Osteoblast (primary cell): ENCODE data around the gene KRT73. TPM values are rescaled to one million over a fixed set of nuclear protein-coding genes. Genes with fewer than 3 reads are reported as not detected.

ENCODE experiments used
- DNase-seq: peaks from one replicate; pipeline ENCODE4 v3.0.0; 2011; ENCODE audit warnings: low spot score, mixed read lengths; ENCODE audit not compliant: insufficient read length; ENCODE audit errors: missing footprints
- H2AFZ ChIP-seq: 2 replicates; pipeline ENCODE4 v1.6.0; 2011; ENCODE audit warnings: mild to moderate bottlenecking, low read length
- H3K27ac ChIP-seq: 2 replicates; pipeline ENCODE4 v1.5.1; 2011; ENCODE audit warnings: mild to moderate bottlenecking, low read depth, low read length, moderate library complexity
- H3K27me3 ChIP-seq: 2 replicates; pipeline ENCODE4 v1.6.0; 2012; ENCODE audit warnings: mild to moderate bottlenecking, control low read depth, inconsistent platforms, low read length, moderate library complexity; ENCODE audit not compliant: insufficient read depth
- H3K36me3 ChIP-seq: 2 replicates; pipeline ENCODE4 v1.5.1; 2011; ENCODE audit warnings: mild to moderate bottlenecking, low read length, control low read depth, moderate library complexity; ENCODE audit not compliant: insufficient read depth
- H3K4me1 ChIP-seq: 2 replicates; pipeline ENCODE4 v1.5.1; 2011; ENCODE audit warnings: mild to moderate bottlenecking, low read length, control low read depth, moderate library complexity; ENCODE audit not compliant: insufficient read depth
- H3K4me2 ChIP-seq: 2 replicates; pipeline ENCODE4 v1.6.0; 2011; ENCODE audit warnings: mild to moderate bottlenecking, low read length; ENCODE audit not compliant: insufficient read depth
- H3K4me3 ChIP-seq: fragments of 200-600 bp; sonication (generic); 3 replicates; pipeline ENCODE4 v1.5.1; 2012; ENCODE audit warnings: mild to moderate bottlenecking, low read length, inconsistent platforms; ENCODE audit not compliant: insufficient read depth
- H3K79me2 ChIP-seq: 2 replicates; pipeline ENCODE4 v1.6.0; 2012; ENCODE audit warnings: mild to moderate bottlenecking, low read length, control low read depth, inconsistent platforms; ENCODE audit not compliant: insufficient read depth
- H3K9me3 ChIP-seq: 2 replicates; pipeline ENCODE4 v1.5.1; 2011; ENCODE audit warnings: low read depth, low read length, control low read depth
- H4K20me1 ChIP-seq: 2 replicates; pipeline ENCODE4 v1.6.0; 2012; ENCODE audit warnings: mild to moderate bottlenecking, low read length, control low read depth; ENCODE audit not compliant: insufficient read depth
- CTCF ChIP-seq: IDR thresholded peaks from 2 replicates; pipeline ENCODE4 v1.5.1; 2011; ENCODE audit warnings: mild to moderate bottlenecking, low read depth, low read length, moderate library complexity; ENCODE audit errors: extremely low read depth
- total RNA-seq: library from RNA; depleted of rRNA; stranded (reverse); fragments of >200 nt; gene quantifications from 2 replicates; pipeline ENCODE4 v1.2.3, GENCODE V29; 2012

KRT73 gene
- total RNA-seq, 1 donor, result not detected

GRCh38 chr12:52581481-52581880 is 36.9 kb downstream of the KRT73 start:
- Histone ChIP-seq H3K27me3 (peaks cover 32% of the 10 kb centered on the region), H3K36me3 (no peaks in the 10 kb centered on the region), H2AFZ (no peak overlapping the region), H3K27ac (no peak overlapping the region), H3K9me3 (no peaks in the 10 kb centered on the region), H4K20me1 (no peaks in the 10 kb centered on the region), H3K4me3 (no peak overlapping the region), H3K4me1 (no peaks in the 10 kb centered on the region), H3K79me2 (no peaks in the 10 kb centered on the region), H3K4me2 (no peak overlapping the region)
- TF ChIP-seq CTCF, result no peak
- DNase-seq, result no peak

- peaks cover 28% of the 10 kb centered on the region for H3K27me3 ChIP-seq
- H4K20me1 ChIP-seq, result no peaks in the 10 kb centered on the region
- H3K27ac ChIP-seq, result no peak overlapping the region
- no peak overlapping the region for H2AFZ ChIP-seq
- H3K79me2 ChIP-seq, result no peaks in the 10 kb centered on the region
- no peak overlapping the region for H3K4me3 ChIP-seq
- H3K4me1 ChIP-seq, result no peaks in the 10 kb centered on the region
- H3K4me2 ChIP-seq, result no peak overlapping the region
- no peaks in the 10 kb centered on the region for H3K9me3 ChIP-seq
- H3K36me3 ChIP-seq, result no peaks in the 10 kb centered on the region
- DNase-seq, result no peak
- no peak for TF ChIP-seq CTCF
These were observed 37.3 kb downstream of the KRT73 start for GRCh38 chr12:52581066-52581465.

- no peaks in the 10 kb centered on the region for H3K36me3 ChIP-seq
- H3K27ac ChIP-seq, result no peak overlapping the region
- no peaks in the 10 kb centered on the region for H3K4me1 ChIP-seq
- DNase-seq, result no peak
- TF ChIP-seq CTCF, result no peak
- H4K20me1 ChIP-seq, result no peaks in the 10 kb centered on the region
- H3K79me2 ChIP-seq, result no peaks in the 10 kb centered on the region
- H2AFZ ChIP-seq, result no peak overlapping the region
- no peak overlapping the region for H3K4me2 ChIP-seq
- no peaks in the 10 kb centered on the region for H3K9me3 ChIP-seq
- no peak overlapping the region for H3K4me3 ChIP-seq
- H3K27me3 ChIP-seq, result peaks cover 34% of the 10 kb centered on the region
These were observed 37.9 kb downstream of the KRT73 start for GRCh38 chr12:52580496-52580895.

DNA sequence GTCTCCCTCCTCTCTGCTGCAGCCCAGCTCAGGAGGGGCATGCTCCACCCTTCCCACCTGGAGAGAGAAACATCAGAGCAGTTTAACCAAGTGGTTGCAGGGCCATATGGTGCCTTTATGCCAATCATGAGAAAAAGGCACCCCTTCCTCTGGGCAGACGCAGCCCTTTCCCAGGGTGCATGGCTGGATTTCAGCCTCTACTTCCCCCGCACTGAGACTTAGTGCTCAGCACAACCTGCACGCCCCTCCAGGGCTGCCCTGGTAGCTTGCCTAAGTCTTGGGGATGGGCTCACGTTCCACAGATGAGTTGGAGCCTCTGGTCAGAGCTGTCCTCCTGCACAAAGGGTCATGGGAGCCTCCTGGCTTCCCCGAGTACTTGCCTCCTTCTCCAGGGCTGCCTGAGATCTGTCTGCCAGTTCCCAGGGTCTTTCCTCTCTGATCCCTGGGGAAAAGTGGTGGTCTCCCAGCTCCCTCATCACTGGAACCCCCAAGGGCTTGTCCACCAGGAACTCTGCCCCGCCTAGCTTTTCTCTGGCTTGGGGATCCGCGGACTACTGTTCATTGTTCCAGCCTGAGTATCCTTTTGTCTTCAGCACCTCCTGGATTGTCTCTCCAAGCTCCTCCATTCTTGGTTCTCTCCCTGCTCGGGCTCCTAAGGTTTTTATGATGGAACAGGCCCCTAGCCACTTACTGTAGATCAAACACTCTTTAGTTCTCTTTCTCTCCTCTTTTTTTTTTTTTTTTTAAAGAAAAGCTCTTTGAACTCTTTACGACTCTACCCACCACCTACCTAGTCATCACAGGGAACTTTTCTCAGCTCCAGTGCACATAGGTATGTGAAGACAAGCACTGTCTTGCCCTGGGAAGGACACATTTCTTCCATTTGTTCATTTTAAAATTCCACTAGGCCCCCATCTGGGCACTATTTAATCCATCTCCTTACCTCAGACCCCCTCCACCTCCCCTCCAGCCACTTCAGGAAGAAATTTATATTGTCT is 38.6 kb downstream of the KRT73 start:
- Histone ChIP-seq H3K27me3 (peaks cover 39% of the 10 kb centered on the region), H3K4me2 (no peak overlapping the region), H4K20me1 (no peaks in the 10 kb centered on the region), H3K4me1 (no peaks in the 10 kb centered on the region), H3K9me3 (no peaks in the 10 kb centered on the region), H3K4me3 (no peak overlapping the region), H2AFZ (no peak overlapping the region), H3K36me3 (no peaks in the 10 kb centered on the region), H3K79me2 (no peaks in the 10 kb centered on the region), H3K27ac (no peak overlapping the region)
- DNase-seq, result no peak
- TF ChIP-seq CTCF, result no peak
